Mucosa of stomach (tissue), 1 donor: ENCODE measurements around the gene HES4.
"Not testable (repeated sequence)": the region's sequence is repeated elsewhere in the genome, so short reads cannot be mapped to it uniquely, and the experiment has no call there.

Source experiments
- H3K27me3 ChIP-seq: one replicate; pipeline ENCODE4 v1.7.0; 2013; ENCODE audit warnings: mild to moderate bottlenecking, low read length; ENCODE audit not compliant: control insufficient read depth, insufficient read depth
- H3K36me3 ChIP-seq: one replicate; pipeline ENCODE4 v1.7.0; 2013; ENCODE audit warnings: low read length; ENCODE audit not compliant: control insufficient read depth, insufficient read depth
- H3K4me1 ChIP-seq: one replicate; pipeline ENCODE4 v1.7.0; 2013; ENCODE audit warnings: mild to moderate bottlenecking, low read length; ENCODE audit not compliant: control insufficient read depth, insufficient read depth
- H3K4me3 ChIP-seq: one replicate; pipeline ENCODE4 v1.7.0; 2013; ENCODE audit warnings: low read length
- H3K9ac ChIP-seq: one replicate; pipeline ENCODE4 v1.7.0; 2013; ENCODE audit warnings: mild to moderate bottlenecking, low read length, moderate library complexity
- H3K9me3 ChIP-seq: one replicate; pipeline ENCODE4 v1.7.0; 2013; ENCODE audit warnings: mild to moderate bottlenecking, low read length, moderate library complexity; ENCODE audit not compliant: control insufficient read depth
- donor health status: Pancreatic carcinoma.

Gene HES4

GRCh38 chr1:978069-978834 is 21.6 kb downstream of the HES4 start:
- Histone ChIP-seq H3K4me1 (peaks cover 4% of the 10 kb centered on the region), H3K4me3 (no peak overlapping the region), H3K9me3 (no peaks in the 10 kb centered on the region), H3K9ac (no peak overlapping the region), H3K27me3 (peaks cover 21% of the 10 kb centered on the region), H3K36me3 (no peaks in the 10 kb centered on the region)

DNA sequence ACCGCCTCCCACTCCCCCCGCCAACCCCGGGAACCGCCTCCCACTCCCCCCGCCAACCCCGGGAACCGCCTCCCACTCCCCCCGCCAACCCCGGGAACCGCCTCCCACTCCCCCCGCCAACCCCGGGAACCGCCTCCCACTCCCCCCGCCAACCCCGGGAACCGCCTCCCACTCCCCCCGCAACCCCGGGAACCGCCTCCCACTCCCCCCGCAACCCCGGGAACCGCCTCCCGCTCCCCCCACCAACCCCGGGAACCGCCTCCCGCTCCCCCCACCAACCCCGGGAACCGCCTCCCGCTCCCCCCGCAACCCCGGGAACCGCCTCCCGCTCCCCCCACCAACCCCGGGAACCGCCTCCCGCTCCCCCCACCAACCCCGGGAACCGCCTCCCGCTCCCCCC is 23.1 kb downstream of the HES4 start:
- H3K4me1 ChIP-seq, H3K9ac ChIP-seq, H3K4me3 ChIP-seq, H3K36me3 ChIP-seq, H3K27me3 ChIP-seq, H3K9me3 ChIP-seq: not testable (repeated sequence)

DNA sequence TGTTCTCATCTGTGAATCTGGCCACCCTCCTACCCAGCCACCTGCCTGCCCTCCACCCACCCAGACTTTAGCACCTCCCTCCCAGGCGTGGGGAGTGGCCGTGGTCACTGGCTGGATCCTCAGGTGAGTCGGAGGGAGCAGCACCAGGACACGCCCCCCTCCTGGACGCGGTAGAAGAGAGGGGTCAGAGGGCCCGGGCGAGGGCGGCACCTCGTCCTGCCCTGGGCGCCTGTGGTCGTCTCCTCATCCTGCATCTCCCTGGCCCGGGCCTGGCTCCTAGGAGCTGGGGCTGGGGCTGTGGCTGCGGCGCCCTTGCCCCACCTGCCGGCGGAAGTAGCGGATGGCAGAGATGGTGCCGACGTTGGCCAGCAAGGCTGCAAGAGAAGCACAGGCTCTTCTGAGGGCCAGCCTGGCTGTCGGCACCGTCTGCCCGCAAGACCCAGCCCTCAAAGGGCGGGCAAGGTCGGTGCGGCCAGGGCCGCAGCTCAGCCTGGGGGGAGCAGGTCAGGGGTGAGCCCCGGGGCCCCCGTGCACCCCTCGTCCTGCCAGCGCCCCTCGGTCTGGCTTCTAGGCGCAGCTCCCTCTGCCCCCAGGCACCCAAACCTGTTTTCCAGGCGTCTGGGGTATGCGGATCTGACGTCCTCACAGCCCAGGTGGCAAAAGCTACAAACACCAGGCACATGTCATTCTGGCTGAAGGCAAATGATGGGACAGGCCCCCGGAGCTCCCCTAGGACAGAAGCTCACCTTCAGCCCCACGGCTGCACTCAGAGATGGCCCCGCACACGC is 23.8 kb downstream of the HES4 start:
- Histone ChIP-seq H3K9me3 (no peaks in the 10 kb centered on the region), H3K4me1 (peaks cover 4% of the 10 kb centered on the region), H3K4me3 (no peak overlapping the region), H3K36me3 (no peaks in the 10 kb centered on the region), H3K27me3 (peaks cover 3% of the 10 kb centered on the region), H3K9ac (no peak overlapping the region)

DNA sequence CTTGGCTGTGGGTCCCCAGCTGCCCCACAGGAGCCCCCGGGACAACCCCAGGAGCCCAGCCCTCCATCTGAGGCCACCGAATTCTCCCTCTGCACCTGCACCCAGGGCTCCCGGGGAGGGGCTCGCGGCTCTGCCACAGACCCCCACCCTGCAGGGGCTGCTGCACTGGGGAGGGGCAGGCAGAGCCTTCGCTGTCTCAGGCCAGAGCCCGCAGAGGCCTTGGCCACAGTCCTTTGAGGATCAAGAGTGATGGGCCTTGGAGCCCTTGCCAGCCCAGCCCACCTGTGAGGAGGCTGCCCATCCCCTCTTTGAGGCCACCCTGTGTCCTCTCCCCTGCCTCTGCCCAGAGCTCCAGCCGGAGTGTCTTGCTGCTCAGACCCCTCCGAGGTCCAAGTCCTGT is 24.5 kb downstream of the HES4 start:
- H3K27me3 ChIP-seq, result peaks cover 9% of the 10 kb centered on the region
- no peak overlapping the region for H3K4me3 ChIP-seq
- H3K9me3 ChIP-seq, result no peaks in the 10 kb centered on the region
- no peak overlapping the region for H3K9ac ChIP-seq
- H3K36me3 ChIP-seq, result no peaks in the 10 kb centered on the region
- peaks cover 4% of the 10 kb centered on the region for H3K4me1 ChIP-seq

DNA sequence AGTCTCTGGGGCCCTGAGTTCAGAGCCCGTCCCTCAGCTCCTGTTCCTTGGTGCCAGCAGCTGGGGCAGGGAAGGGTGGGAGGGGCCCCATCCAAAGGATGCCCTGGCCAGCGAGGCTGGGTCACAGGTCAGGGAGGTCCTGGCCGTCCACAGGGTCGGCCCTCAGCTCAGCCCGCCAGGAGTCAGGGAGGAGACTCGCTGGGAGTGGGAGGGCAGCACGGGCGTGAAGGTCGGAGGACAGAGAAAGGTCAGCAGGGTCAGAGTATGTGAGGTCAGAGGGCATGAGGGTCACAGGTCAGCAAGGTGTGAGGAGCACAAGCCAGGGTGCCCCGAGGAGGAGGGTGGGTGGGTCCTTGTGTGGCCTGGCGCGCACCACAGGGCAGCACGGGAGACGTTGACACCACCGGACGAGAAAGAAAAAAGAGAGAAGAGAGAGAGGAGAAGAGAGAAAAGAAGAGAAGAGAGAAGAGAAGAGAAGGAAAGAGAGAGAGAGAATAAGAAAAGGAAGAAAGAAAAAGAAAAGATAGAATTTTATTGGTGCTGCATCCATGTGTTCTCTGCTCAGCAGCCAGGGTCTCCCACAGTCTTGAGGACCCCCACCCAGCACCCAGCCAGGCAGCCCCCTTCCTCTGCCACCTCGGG is 25.1 kb downstream of the HES4 start:
- no peaks in the 10 kb centered on the region for H3K9me3 ChIP-seq
- peaks cover 4% of the 10 kb centered on the region for H3K4me1 ChIP-seq
- no peak overlapping the region for H3K4me3 ChIP-seq
- no peaks in the 10 kb centered on the region for H3K36me3 ChIP-seq
- peaks cover 14% of the 10 kb centered on the region for H3K27me3 ChIP-seq
- H3K9ac ChIP-seq, result no peak overlapping the region

DNA sequence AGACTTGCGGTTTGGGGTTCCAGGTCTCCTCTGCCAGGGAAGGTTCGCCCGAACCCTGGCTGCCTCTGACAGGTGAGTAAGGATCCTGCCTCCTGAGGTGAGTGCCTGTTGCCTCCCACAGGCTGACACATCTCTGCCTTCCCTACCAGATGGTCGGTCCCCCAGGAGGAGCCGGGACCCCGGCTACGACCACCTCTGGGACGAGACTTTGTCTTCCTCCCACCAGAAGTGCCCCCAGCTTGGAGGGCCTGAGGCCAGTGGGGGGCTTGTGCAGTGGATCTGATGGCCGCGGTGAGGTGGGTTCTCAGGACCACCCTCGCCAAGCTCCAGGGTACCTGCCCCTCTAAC is 25.6 kb downstream of the HES4 start:
- Histone ChIP-seq H3K9me3 (no peaks in the 10 kb centered on the region), H3K36me3 (no peaks in the 10 kb centered on the region), H3K4me1 (peaks cover 4% of the 10 kb centered on the region), H3K27me3 (peaks cover 14% of the 10 kb centered on the region), H3K4me3 (no peak overlapping the region), H3K9ac (no peak overlapping the region)

DNA sequence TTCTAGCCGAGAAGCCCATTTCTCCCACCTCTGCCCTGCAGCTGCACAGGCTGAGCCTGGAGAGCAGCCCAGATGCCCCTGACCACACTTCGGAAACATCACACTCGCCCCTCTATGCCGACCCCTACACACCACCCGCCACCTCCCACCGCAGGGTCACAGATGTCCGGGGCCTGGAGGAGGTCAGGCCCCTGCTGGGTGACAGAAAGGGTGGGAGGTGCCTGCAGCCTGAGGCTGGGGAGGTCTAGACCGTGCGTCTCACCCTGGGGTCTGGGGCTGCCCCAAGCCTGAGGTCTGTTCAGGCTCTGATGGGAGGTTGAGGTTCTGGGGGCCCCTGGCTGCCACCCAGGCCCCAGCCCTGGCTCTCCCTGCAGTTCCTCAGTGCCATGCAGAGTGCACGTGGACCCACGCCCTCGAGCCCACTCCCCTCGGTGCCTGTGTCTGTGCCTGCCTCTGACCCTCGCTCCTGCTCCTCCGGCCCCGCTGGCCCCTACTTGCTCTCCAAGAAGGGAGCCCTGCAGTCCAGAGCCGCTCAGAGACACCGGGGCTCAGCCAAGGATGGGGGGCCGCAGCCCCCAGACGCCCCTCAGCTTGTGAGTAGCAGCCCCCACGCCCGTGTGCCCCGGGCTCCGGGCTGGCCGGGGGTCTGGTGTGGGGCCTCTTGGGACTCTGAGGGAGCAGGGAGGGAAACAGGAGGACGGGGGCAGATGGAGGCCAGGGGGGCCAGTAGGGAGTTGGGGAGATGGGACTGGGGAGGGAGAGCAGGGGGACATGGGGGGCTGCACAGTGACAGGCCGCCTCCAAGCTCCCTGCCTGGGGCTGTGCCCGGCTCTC is 26.2 kb downstream of the HES4 start:
- peaks cover 4% of the 10 kb centered on the region for H3K4me1 ChIP-seq
- no peak overlapping the region for H3K9ac ChIP-seq
- no peaks in the 10 kb centered on the region for H3K9me3 ChIP-seq
- peaks cover 14% of the 10 kb centered on the region for H3K27me3 ChIP-seq
- no peak overlapping the region for H3K4me3 ChIP-seq
- no peaks in the 10 kb centered on the region for H3K36me3 ChIP-seq

DNA sequence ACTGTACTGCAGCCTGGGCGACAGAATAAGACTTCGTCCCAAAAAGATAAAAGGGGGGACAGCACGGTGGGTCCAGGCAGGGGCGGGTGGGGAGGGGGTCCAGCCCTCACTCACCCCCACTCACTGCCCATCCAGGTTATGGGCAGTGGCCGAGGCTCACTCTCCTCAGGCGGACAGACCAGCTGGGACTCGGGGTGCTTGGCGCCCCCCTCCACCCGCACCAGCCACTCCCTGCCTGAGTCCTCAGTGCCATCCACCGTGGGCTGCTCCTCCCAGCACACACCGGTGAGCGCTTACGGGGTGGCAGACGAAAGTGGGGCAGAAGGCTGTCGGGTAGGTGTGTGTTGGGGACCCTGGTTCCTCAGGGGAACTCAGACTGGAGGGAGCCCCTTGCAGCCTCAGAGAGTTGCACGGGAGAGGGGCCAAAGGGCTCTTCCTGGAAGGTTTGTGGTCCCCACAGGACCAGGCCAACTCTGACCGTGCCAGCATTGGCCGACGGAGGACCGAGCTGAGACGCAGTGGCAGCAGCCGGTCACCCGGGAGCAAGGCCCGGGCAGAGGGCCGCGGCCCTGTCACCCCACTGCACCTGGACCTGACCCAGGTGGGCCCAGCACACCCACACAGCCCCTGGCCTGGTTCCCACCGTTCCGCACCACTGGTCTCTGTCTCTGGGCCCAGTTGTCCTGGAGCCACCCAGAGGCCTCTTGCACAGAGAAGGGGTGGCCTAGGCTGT is 27.0 kb downstream of the HES4 start:
- H3K36me3 ChIP-seq, result no peaks in the 10 kb centered on the region
- H3K4me1 ChIP-seq, result peaks cover 10% of the 10 kb centered on the region
- no peak overlapping the region for H3K9ac ChIP-seq
- H3K27me3 ChIP-seq, result peaks cover 16% of the 10 kb centered on the region
- H3K9me3 ChIP-seq, result no peaks in the 10 kb centered on the region
- no peak overlapping the region for H3K4me3 ChIP-seq

DNA sequence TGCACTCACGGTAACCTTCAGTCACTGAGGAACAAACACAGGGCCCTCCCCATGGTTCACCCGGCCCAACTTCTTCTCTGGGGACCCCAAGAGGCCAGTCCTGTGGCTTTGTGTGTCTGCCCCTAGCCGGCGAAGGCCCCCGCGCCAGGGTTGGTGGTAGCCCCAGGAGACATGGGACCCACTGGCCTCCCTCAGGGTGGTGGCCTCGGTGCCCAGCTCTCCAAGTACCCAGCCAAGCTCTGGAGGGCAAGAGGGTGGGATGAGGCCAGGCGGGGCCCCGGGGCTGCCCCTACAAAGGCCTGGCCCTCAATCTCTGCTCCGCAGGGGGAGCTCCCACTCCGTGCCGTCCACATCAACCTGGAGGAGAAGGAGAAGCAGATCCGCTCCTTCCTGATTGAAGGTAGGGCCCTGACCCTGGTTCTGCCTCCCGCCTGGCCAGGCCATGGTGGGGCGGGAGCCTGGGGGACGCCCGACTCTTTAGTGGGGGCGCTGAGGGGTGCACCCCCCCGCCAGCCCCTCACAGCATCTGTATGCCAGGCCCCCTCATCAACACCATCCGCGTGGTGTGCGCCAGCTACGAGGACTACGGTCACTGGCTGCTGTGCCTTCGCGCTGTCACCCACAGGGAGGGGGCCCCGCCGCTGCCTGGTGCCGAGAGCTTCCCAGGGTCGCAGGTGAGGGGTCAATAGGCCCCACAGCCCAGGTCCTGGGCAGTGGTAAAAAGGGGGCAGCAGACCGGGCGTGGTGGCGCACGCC is 28.0 kb downstream of the HES4 start:
- Histone ChIP-seq H3K36me3 (no peaks in the 10 kb centered on the region), H3K27me3 (peaks cover 20% of the 10 kb centered on the region), H3K4me1 (peaks cover 19% of the 10 kb centered on the region), H3K9ac (no peak overlapping the region), H3K4me3 (no peak overlapping the region), H3K9me3 (no peaks in the 10 kb centered on the region)

DNA sequence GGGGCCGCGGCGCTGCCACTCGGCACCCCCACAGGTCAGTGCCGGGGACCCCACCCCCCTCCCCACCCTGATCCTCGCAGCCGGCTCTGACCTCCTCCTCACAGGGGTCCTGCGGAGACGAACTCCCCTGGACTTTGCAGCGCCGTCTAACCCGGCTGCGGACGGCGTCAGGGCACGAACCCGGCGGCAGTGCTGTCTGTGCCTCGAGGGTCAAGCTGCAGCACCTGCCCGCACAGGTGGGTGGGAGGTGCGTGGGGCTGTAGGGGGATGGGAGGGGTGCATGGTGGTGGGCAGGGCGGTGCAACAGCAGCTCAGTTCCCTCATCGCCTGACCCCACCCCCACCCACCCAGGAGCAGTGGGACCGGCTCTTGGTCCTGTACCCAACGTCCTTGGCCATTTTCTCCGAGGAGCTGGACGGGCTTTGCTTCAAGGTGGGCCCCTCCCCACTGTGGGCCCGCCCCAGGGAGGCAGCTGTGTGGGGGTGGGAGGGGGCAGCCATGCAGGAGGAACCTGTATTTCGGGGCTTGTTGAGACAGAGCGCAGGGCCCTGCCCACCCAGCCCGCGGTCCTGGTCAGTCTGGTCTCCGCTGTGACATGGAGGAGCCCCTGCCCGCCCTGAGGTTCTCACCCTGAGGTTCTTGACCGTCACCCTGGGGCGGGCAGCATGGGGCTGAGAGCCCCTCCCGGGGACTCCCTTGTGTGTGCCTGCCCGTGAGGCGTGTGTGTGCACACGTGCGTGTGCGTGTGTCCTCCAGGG is 28.7 kb downstream of the HES4 start:
- H3K4me3 ChIP-seq, result no peak overlapping the region
- H3K36me3 ChIP-seq, result no peaks in the 10 kb centered on the region
- H3K27me3 ChIP-seq, result peaks cover 20% of the 10 kb centered on the region
- no peaks in the 10 kb centered on the region for H3K9me3 ChIP-seq
- H3K4me1 ChIP-seq, result peaks cover 18% of the 10 kb centered on the region
- no peak overlapping the region for H3K9ac ChIP-seq
